ENCODE data around the gene RGS12. TPM values are rescaled to one million over a fixed set of nuclear protein-coding genes. Genes with fewer than 3 reads are reported as not detected.

Gene RGS12
- total RNA-seq, 1 donor from 2014 or later, result 69.5 TPM

DNA sequence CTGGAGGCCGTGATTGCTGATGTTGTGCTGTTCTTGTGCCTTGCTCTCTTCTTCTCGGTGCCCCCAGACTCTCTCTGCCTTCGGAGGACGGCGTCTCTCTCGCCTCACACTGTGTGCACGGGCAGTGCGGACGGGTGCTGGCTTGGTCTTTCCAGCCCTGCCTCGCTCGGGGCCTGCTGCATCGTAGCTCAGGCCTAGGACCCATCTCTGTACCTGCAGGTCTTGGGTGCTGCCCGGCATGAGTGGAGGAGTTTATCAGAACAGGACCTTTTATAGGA is 18.2 kb downstream of the RGS12 start:
- Mint-ChIP-seq H3K27me3 (ENCODE audit: low read depth) (no peaks in the 10 kb centered on the region), H3K9me3 (no peaks in the 10 kb centered on the region), H3K27ac (ENCODE audit: unreplicated experiment) (no peak overlapping the region), H3K4me1 (peaks cover 44% of the 10 kb centered on the region), H3K36me3 (ENCODE audit: low read depth) (peaks cover 7% of the 10 kb centered on the region), H3K4me3 (no peak overlapping the region)
- TF ChIP-seq CTCF (conservative IDR thresholded peaks at IDR 0.05), result no peak
- DNase-seq (ENCODE audit: low read depth, low spot score), result no peak

GRCh38 chr4:3311489-3312171 is 18.8 kb downstream of the RGS12 start:
- no peak for DNase-seq (ENCODE audit: low read depth, low spot score)
- Mint-ChIP-seq H3K9me3 (no peaks in the 10 kb centered on the region), H3K36me3 (ENCODE audit: low read depth) (peaks cover 8% of the 10 kb centered on the region), H3K4me3 (no peak overlapping the region), H3K4me1 (peaks cover 39% of the 10 kb centered on the region), H3K27me3 (ENCODE audit: low read depth) (no peaks in the 10 kb centered on the region), H3K27ac (ENCODE audit: unreplicated experiment) (no peak overlapping the region)
- no peak for TF ChIP-seq CTCF (conservative IDR thresholded peaks at IDR 0.05)

- Mint-ChIP-seq H3K4me1 (peaks cover 33% of the 10 kb centered on the region), H3K9me3 (no peaks in the 10 kb centered on the region), H3K27me3 (ENCODE audit: low read depth) (no peaks in the 10 kb centered on the region), H3K27ac (ENCODE audit: unreplicated experiment) (no peak overlapping the region), H3K4me3 (no peak overlapping the region), H3K36me3 (ENCODE audit: low read depth) (peaks cover 8% of the 10 kb centered on the region)
- no peak for TF ChIP-seq CTCF (conservative IDR thresholded peaks at IDR 0.05)
- DNase-seq (ENCODE audit: low read depth, low spot score), result no peak
Observed at GRCh38 chr4:3312362-3312761, 19.5 kb downstream of the RGS12 start.

GRCh38 chr4:3313139-3313538 is 20.3 kb downstream of the RGS12 start:
- no peak for DNase-seq (ENCODE audit: low read depth, low spot score)
- Mint-ChIP-seq H3K36me3 (ENCODE audit: low read depth) (peaks cover 8% of the 10 kb centered on the region), H3K4me3 (no peak overlapping the region), H3K27me3 (ENCODE audit: low read depth) (no peaks in the 10 kb centered on the region), H3K4me1 (peaks cover 32% of the 10 kb centered on the region), H3K9me3 (no peaks in the 10 kb centered on the region), H3K27ac (ENCODE audit: unreplicated experiment) (no peak overlapping the region)
- no peak for TF ChIP-seq CTCF (conservative IDR thresholded peaks at IDR 0.05)

DNA sequence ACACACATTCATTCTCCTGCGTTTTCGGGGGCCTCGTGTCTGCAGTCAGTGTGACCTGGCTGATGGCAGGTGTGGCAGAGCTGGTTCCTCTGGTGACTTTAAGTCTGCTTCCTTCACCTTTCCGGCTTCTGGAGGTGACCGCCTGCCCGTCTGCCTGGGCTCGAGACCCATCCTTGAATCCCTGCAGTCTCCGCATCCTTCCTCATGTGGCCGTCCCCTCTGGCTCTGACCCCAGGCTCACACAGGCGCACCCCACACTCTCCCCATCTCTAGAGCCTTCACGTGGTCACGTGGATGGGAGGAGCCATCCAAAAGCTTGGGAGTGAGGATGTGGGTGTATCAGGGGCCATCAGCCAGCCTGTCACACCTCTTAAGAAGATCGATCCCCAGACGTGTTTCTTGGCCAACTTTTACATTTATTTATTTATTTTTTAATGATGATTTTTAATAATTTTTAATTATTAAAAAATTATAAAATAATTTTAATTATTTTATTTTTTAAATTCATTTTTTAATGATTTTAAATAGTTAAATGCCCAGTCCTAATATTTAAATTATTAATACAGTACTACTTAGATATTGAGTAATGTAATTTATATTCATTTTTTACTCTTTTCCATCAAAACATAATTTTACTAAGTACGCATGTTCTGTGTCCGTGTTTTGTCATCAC is 20.9 kb downstream of the RGS12 start:
- H3K4me1 Mint-ChIP-seq, result peaks cover 26% of the 10 kb centered on the region
- no peaks in the 10 kb centered on the region for H3K9me3 Mint-ChIP-seq
- no peaks in the 10 kb centered on the region for H3K27me3 Mint-ChIP-seq (ENCODE audit: low read depth)
- H3K36me3 Mint-ChIP-seq (ENCODE audit: low read depth), result peaks cover 8% of the 10 kb centered on the region
- DNase-seq (ENCODE audit: low read depth, low spot score), result no peak
- no peak overlapping the region for H3K4me3 Mint-ChIP-seq
- TF ChIP-seq CTCF (conservative IDR thresholded peaks at IDR 0.05), result no peak
- no peak overlapping the region for H3K27ac Mint-ChIP-seq (ENCODE audit: unreplicated experiment)

Data from neural crest cell (in vitro differentiated cells).